Measurements from ENCODE around the gene CRTAC1.

CRTAC1 gene

DNA sequence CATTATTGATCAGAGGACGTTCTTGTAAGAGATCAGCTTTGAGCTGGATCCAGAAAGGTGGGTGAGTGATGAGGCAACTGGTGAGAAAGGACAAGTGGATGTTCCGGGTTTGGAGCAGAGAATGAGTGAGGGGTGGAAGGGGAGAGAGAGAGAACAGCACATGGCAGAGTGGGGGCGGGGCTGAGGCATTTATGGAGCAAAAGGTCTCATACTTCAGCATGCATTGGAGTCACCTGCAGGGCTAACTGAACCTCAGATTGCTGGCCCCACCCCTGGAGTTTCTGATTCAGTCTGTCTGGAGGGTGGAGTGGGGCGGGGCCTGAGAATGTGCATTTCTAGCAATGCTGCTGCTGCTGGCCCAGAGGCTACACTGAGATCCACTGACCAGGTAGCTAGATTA, 109.6 kb downstream of the CRTAC1 start:
- no peak for DNase-seq

DNA sequence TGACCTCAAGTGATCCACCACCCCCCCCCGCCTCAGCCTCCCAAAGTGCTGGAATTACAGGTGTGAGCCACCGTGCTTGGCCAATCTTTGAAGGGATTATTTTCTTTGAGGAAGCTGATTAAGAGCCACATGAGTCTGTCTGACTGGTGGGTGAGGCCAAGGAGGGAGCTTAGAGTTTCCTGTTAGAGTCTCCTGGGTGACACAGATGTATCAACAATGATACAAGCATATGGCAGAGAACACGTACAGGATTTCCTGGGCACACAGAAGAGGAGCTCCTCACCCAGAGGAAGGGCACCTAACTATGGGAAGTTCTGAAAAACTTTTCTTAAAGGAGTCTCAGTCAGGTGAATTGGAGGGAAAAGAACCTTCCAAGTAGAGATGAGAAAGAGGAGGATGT, 111.4 kb downstream of the CRTAC1 start:
- DNase-seq, result no peak

DNA sequence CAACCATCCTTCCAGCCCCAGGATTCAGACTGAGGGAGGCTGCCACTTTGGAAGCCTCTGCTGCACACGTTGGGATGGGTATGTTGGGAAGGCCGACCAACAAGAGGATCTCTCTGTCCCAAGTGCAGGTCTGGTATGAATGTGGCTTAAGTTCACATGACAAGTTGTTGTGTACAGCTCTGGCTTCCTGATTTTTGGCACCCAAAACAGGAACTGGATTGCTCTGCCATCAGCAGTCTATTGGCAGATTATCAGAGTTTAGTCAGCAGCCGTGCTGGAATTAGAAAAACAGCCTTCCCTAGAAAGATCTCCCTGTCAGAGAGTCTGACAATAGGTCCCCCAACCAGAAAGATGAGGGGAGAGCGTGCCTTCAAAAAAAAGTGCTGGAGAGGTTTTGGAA, 113.8 kb downstream of the CRTAC1 start:
- DNase-seq, result no peak

DNA sequence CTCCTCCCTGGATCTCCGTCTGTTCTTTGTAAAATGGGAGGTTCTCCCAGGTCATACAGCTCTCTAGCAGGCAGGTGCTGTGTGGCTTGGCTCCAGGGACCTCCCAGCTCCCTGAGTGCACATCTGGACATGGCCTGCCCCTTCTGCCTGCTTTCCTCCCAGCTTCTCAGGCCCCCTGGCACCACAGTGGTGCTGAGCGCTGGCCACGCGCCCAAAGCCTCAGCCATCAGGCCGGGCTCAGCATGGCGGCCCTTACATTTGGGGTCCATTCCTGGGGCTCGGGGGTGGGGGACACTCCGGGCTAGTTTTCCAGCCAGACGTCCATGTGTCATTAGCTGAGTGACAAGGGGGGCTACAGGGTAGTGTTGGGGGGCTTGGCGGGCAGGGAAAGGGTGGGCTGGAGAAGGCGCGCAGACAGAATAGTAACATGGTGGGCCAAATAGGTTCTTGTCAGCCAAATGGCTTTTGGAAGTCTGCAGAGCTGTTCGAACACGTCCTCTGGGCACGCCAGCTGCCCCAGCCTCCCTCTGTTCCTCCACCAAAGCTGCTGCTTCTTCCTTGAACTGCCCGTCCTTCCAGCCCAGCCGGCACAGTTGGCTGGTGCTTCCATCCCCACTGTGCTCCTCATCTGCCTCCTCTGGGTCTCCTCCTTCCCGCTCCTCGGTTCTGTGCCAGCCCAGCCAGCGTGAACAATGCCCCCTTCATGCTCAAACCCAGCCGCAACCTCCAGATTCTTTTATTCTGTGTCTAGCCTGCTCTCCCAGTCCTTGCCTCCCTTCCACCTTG, 114.9 kb downstream of the CRTAC1 start:
- no peak for DNase-seq

DNA sequence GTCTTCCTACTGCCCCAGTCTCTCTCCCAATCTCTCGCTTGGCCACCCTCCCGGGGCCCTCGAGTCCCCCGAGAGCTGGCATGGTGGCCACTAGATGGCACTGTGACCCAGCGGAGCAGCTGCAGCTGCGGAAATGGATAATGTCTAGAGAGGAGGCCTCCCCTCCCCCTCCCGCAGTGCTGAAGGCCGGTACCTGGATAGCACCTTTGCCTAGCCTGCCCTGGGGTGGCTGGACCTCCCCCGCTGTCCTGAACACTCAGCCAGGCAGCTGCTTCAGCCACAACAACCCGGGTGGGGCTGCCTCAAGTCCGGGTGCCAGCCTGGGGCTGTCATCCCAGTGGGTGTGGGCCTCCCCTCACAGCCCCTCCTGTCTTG, 115.6 kb downstream of the CRTAC1 start:
- DNase-seq, result peak; percentile 80 to 84

DNA sequence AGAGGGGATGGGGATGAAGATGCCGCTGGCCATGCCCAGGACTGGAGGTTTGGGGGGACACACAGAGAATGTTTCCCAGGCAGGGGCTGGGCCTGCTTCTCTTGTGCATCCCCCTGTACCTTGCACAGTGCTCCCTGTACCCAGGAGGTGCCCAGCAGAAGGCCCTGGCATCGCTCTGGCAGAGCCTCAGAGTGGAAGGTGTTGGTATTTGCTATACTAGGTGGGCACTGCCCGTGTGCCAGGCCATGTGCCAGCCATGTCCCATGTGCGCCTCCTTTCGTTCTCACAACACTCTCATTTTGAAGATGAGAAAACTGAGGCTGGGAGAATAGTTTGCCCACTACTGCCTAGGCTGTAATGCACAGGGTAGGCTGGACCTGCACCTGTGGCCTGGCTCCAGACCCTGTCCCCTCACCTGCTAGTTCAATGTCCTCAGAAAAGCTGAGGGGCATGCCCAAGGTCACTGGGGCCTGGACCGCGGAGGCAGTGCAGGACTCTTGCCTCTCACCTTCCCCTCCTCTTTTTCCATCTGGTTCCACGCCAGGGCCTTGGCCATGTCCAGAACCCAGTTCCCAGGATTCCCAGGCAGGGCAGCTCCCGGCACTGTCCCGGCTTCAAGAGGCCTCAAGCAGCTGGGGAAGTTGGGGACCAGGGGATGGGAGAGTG, 116.1 kb downstream of the CRTAC1 start:
- no peak for DNase-seq

DNA sequence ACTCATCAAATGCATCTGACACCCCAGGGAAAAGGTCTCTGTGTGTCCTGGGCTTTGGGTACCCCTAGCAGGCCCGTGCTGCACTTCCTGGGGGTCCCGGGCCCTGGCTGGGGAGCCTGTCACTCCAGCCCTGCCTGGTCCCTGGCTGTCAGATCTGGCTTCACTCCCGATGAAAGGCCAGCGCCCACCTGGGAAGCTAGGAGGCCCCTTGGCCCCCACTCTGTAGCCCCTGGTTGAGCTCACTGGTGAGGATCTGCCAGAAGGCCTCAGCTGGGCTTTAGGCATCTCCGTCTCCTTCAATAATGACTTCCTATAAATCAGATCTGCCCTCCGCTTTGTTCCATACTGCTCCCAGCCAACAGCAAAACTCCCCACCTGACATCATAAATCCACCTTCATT, 116.8 kb downstream of the CRTAC1 start:
- DNase-seq, result no peak

DNA sequence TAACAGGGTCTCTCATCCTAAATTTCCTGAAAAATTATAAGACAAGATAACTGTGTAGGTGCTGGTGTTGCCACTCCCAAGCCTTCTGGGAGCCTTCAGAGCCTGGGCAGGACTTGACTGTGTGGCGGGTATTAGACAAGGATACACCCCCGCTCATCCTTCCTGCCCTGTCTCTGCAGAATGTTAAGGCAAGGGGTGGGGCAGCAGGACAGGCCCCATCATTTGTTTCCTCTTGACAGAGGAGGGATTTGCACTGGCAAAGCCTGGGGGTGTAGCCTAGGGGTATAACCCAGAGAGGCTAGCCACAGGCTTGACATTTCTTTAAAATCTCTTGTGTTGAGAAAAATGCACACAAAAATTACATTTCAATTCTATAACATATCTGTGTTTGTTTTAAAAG, 117.2 kb downstream of the CRTAC1 start:
- DNase-seq, result no peak

DNA sequence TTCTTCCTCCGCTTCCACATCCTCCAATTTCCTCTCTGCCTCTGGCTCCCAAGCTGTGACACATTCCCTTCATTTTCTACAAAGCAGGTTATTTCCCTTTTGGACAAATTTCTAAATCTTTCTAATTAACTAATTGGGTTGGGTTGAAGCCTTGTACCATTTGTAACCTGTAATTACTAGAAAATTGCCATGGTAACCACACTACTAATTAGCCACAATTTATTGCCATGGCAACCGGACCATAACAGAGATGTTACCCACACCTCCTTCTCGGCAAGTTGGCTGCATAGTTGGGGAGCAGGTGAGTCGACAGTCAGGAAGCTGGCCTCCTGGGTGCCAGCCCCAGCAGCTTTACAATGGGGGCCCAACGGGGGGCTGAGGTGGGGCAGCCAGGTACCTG, 119.2 kb downstream of the CRTAC1 start:
- DNase-seq, result no peak

DNA sequence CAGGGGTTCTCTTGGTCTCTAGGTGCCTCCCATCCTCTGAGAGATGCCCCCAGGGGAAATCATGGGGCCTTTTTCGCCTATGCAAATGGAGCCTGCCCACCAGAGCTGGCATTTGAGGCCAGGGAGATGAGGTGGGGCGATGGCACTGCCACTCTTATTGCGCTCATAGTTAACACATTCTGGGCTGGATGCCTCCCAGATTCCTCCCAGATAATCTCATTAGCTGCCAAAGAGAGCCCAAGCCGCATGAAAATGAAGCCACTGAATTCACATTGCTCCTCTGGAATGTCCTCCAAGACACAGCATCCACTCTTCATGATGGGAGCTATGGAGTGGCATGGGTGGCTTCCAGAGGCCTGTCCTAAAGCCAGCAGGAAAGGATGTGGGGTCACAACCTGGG, 119.8 kb downstream of the CRTAC1 start:
- DNase-seq, result no peak

DNA sequence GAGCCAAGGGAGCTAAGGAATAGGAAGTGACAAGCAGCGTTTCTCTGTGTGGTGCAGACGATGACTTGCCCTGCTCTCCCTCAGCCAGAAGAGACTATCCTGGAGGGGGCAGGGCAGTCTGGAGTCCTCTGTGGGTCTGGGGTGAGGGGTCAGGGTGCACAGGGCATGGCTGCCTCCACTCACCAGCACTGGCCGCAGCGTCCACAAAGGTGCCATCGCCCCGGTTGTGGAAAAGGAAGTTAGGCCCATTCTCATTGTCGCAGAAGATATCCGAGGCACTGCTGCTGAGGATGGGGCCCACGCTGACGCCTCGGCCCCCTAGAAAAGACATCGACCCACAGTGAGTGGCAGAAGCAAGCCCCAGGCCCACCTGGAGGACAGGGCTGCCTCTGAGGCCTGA, 122.6 kb downstream of the CRTAC1 start:
- DNase-seq, result no peak

DNA sequence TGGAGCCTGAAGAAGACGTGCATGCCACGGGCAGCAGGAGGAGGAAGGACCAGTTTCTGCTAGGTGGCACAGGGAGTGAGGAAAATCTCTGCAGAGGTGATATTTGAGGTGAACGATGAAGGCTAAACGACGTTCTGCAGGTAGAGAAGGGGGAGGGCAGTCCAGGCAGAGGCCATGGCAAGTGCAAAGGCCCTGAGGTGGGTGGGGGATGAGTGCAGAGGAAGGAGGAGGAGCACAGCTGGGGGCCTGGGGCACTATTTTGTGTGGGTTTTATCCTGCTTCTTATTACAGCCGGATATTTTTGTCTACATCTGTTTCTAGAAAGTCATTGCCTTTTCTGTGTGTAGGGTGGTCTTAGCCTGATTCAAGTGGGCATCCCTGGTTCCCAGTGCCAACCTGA, 123.2 kb downstream of the CRTAC1 start:
- DNase-seq, result no peak

DNA sequence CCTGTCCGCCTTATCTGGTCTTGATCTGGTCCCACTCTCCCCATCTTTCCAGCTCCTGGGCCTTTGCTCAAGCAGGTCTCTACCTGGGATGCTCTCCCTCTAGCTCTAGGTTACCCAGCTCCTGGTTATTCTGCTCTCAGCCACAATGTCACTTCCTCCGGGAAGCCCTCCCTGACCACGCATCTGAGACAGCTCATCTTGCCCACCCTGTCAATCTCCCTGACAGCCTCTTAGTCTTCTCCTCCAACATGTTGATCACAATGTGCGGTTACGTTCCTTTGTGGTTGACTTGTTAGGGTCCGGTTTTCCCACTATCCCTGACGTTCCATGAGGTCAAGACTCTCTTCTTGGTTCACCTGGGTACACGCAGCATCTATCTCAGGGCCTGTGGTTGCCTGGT, 125.1 kb downstream of the CRTAC1 start:
- DNase-seq, result no peak

DNA sequence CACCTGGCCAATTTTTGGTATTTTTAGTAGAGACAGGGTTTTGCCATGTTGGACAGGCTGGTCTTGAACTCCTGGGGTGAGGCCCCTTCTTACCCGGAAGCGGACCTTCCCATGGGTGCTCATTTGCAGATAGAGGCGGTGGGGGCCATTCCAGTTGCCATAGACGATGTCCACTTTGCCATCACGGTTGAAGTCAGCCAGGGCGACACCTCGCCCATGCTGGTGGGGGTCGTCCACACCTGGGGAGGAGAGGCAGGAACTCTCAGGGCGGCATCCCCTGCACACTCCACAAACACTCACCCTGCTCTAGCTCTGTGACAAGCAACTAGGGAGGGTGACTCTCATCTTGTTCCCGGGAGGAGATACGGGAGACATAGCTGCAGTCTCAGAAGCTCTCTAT, 125.8 kb downstream of the CRTAC1 start:
- DNase-seq, result no peak

DNA sequence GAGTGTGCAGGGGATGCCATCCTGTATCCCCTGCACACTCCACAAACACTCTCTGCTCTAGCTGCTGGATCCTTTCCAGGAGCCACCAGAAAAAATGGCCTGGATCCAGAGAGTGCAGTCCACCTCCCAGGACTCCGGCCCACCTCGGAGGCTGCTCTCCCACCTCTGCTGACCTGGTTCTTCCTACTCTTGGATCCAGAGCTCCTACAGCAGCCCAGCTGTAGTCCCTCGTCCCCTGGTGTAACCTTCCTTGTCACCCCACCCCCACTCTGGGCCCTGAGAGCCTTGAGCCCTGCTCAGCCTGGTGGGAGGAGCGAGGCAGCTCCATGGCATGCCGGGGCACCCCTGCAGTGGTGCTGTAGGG, 126.4 kb downstream of the CRTAC1 start:
- no peak for DNase-seq

DNA sequence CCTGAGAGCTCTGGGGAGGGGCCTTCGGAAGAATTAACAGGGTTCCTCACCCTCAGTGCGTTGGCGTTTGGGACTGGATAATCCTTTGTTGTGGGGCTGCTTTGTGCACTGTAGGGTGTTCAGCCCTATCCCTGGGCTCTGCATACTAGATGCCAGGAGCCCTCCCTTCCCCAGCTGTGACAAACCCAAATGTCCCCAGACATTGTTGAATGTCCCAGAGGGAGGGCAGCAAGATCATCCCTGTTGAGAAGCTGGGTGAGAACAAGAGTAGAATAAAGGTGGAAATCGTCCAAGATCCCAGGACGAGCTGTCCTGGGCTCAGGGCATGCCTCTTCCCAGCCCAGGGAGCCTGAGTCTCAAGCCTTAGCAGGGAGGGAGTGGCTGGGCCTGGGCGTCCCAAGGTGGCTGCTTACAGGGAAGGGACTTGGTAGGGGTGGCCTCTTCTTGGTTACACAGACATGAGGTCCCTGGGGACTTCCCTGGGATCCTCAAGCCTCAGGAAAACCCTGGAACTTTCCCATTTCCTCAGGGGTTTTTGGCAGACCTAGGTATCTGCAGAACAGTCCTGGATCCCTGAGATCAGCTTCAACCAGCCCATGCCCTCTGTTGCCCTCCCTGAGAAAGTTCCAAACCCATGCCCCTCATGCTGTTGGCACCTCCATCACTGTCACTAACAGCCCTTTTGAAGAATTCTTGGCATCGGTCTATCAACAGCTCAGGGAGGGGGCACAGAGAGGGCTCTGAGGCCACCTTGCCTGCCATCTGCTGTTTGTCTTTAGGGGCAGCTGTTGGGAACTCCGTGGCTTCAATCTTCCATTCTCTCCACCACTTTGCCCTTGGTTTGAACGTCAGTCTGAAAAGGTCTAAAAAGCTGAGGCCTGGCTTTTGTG, 127.0 kb downstream of the CRTAC1 start:
- no peak for DNase-seq

DNA sequence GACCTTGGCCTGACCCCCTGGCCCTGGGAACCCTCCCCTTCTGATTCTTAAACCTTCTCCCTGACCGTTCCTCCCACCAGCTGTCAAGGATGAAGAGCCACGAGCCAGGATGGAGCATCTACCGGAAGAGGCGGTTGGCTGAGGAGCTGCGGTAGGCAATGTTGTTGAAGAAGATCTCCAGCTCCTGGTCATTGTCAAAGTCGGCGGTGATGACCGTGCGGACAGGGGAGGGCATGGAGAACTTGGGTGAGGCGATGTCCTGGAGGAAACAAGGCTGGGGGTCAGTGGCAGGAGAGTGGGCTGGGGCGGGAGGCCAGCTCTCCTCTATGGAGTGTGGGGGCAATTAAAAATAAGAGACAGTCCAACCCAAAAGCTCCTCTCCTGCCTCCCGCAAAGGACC, 129.0 kb downstream of the CRTAC1 start:
- no peak for DNase-seq

DNA sequence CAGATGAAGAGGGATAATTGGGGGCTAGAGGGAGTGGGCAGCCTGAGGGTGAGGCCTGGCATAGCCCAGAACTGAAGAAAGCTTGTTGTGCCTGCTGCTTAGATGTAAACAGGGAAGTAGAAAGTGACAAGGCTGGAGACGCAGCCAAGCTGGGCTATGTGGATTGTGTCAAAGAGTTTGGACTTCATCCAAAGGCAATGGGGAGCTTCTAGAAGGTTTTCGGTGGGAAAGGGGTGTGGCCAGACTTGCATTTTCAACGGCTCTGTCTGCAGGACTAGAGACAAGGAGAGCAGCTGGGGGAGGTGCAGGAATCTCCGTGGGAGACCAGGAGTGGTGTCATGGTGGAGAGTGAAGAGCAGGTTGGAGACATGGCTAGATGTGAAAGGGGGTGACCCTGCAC, 132.0 kb downstream of the CRTAC1 start:
- no peak for DNase-seq

DNA sequence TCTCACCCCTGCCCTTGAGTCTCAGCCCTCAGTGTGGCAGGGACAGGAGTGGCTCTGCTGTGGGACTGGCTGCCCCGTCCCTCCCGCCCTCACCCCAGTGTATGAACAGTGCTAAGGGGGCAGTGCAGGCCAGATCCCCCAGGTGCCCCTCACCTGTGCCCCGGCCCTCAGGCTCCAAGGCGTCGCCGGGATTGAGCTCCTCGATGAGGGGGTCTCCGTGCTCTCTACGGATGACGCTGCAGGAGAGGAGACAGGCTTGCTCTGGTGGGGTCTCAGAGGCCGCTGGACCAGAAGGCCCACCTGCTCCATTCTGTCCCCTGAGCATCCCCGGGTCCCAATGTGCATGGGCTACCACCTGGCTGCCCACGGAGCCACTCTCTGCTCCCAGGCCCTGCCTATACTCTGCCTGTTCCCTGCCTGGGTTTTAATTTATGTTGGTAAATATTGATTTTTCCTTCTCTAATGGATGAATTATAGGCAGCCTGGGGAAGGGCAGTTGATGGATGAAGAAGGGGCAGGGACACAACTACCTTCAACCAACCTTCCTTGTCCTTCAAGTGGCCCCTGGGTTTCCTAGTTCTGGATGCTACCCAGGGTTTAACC, 133.6 kb downstream of the CRTAC1 start:
- DNase-seq, result no peak

DNA sequence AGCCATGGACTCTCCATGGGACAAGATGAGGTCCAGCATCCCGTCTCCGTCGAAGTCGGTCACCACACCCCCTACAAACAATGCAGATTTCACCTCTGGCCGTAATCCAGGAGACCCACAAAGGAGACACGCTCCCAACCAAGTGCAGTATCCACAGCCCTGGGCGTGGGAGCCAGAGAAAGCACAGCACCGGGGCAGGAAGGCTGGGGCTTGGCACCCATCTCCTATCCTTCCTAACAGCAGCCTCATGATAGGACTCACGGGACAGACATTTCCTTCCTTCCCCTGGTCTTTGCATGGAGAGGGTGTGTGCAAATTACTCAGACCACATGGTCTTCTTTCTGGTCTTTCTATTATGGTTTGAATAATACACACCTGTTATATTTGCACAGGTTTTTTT, 134.5 kb downstream of the CRTAC1 start:
- DNase-seq, result no peak

DNA sequence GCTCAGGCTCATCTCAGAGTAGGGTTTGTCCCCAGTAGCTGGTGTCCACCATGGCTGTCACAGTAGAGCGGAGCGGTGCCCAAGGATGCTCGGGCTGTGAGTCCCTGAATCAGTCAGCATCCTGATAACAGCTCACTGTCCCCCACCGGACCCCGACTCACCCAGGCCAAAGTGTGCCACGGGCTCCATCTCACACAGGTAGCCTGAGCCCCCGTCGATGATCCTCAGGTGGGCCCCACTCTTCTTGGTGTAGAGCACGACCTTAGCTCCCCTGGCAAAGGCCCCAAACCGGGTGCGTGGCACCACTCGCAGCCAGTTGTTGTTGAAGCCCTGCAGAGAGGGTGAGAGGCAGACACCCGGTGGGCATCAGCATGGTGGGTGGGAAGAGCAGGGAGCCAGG, 135.3 kb downstream of the CRTAC1 start:
- no peak for DNase-seq

DNA sequence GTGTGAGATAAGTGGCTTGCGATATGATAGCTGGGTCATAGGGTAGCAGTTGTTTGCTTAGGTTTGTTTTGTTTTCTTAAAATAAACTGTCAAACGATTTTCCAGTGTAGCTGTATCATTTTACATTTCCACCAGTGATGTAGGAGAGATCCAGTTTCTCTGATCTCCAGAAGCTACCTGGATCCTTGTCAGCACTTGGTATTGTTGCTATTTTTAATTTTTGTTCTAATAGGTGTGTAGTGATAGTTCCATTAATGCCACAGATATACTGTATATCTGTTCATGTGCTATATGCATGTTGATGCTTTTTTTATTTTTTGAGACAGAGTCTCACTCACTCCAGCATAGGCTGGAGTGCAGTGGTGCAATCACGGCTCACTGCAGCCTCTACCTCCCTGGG, 136.3 kb downstream of the CRTAC1 start:
- no peak for DNase-seq

DNA sequence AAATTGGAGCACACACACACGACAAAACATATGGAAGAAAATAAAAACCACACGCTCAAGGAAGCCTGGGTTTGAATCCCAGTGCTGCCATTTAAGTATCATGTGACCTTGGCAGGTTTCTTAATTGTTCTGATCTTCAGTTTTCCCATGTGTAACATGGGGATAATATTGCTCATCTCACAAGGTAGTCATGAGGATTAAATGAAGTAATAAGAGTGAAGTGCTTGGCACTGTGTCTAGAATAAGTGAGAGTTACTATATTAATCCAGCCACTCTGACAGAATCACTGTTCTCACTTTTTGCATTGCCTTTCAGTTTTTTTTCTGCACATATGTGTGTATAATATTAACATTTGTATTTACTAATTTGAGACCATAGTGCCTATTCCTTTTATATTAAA, 137.5 kb downstream of the CRTAC1 start:
- DNase-seq, result no peak

DNA sequence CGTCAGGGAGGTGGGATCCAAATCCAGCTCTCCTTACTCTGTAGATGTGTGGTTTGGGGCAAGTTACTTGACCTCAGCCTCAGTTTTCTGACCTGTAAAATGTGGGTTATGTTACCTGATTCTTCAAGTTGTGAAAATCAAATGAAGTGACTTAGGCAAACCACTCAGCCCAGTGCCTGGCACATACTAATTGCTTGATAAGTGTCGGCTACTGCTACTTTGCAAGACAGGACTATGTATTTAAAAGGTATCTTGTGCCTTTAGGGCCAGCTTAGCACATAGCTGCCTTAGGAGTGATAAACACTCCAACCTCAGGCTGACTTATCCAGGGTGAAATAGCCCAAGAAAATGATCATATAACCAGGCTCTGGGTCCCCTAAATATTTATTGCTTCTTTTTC, 137.9 kb downstream of the CRTAC1 start:
- no peak for DNase-seq

Data from stimulated activated CD4-positive, alpha-beta T cell treated with anti-CD3 and anti-CD28 coated beads, Interleukin-2, amount 100 ng/mL, for 48 hours (primary cell).